Inflammatory macrophage (primary cell): ENCODE results near the gene NOS1AP.
"Not testable (repeated sequence)": the region's sequence is repeated elsewhere in the genome, so short reads cannot be mapped to it uniquely, and the experiment has no call there.

Source experiments
- DNase-seq, 2 donors: peaks; one replicate each; pipeline ENCODE4 v3.0.0-alpha.2; 2020 to 2022

NOS1AP gene

DNA sequence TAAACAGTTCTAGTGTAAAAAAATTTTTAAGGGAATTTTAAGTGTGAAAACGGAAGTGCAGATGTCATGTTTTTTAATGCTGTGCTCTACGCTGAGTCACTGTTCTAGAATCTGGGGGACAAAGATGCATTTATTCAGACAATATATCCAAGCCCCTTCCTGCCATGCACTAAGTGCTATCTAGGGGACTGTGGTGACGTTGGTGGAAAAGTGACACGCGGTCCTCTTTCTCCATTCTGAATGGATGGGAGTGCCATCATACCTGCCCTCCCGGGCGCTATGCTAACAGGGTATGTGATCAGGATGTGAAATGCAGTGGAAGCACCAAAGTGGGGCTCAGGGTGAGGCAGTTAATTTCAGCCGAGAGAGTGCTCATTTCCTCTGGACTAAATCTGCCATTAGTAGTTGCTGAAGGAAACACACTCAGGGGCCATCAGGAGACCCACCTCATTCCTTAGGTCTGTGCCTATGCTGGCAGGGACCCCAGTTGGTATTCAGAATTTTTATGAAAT, 318.6 kb downstream of the NOS1AP start:
- DNase-seq: no peak

GRCh38 chr1:162388615-162389014, 319.1 kb downstream of the NOS1AP start:
- no peak for DNase-seq

- DNase-seq: no peak
These were observed 319.7 kb downstream of the NOS1AP start for GRCh38 chr1:162389021-162389818.

DNA sequence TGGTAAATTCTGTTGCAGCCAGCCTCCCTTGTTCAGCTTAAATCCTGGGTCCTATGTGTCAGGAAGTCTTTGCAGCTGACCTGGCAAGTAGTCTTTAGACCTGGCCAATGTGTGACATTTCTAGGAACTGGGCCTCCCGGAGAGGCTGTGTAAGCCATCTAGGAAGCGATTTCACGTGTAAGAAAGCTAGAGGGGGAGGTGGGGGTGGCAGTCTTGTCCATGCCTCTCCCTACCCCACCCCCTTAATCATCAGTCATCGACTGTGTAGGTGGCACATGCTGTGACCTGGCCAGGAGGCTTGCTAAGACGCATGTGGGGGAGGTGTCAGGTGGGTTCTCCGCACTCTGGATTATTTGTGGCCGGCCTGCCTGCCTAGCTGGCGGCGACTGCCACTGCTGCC, 320.5 kb downstream of the NOS1AP start:
- DNase-seq: no peak

DNA sequence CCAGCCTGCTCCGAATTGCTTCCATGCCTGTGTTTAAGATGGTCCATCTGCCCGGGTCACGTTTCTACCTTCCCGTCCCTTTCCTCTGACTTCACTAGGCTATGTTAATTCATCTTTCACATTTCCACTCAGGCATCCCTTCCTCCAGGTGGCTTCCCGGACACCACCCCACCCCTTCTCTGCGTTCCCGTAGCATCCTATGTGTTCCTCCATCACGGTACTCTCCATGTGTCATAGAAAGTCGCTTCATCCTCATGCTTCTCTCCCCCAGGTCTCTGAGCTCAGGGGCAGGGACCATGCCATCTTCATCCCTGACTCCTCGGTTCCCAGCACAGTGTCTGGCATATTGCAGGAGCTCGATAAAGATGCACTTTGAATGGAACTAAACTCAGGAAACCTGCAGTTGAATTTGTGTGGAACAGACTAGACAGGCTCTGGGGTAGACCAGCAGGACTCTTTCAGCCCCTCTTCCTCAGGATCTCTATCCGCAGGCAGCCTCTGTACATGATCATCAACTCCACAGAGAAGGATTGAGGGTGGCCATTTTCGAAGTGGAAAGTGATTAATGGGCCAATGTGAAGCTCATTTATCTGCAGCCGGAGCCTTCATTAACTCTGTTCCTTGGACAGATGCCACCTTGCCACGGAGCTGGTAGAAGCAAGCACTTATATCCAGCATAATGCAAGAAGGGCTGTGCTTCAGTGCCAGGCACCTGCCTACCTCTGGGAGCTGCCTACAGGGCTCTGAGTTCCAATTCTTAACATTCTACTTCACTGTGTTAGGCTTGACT, 321.1 kb downstream of the NOS1AP start:
- no peak for DNase-seq

DNA sequence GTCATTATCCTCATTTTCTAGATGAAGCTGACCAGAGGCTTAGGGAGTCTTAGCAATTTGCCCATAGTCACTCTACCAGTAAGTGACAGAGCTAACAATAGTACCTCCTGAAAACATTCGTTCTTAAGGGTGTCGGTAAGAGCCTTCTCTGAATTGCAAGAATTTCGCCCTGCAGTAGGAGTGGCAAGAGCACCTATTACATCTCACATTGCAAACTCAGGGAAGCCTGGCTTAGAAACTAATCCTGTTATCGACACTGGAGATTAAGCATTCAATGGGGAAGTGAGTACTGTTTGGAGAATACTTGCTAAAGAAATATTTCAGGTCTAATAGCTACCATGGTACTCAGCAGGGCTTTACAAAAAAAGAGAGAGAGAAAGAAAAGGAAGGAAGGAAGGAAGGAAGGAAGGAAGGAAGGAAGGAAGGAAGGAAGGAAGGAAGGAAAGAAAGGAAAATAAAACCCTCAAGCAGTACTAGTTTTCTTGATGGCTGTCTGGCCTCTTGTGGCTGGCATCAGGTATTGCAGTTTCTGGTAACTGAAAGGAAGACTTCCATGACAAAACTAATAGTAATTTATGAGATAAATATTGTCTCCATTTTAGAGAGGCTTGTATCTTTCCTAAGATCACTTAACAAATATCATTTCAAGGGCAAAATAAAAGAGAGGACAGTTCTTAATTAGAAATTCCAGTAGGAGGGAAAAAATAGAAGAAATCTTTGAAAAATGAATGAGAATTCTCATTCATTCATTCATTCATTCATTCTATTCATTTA, 322.5 kb downstream of the NOS1AP start:
- DNase-seq: peak; percentile 42 to 43

DNA sequence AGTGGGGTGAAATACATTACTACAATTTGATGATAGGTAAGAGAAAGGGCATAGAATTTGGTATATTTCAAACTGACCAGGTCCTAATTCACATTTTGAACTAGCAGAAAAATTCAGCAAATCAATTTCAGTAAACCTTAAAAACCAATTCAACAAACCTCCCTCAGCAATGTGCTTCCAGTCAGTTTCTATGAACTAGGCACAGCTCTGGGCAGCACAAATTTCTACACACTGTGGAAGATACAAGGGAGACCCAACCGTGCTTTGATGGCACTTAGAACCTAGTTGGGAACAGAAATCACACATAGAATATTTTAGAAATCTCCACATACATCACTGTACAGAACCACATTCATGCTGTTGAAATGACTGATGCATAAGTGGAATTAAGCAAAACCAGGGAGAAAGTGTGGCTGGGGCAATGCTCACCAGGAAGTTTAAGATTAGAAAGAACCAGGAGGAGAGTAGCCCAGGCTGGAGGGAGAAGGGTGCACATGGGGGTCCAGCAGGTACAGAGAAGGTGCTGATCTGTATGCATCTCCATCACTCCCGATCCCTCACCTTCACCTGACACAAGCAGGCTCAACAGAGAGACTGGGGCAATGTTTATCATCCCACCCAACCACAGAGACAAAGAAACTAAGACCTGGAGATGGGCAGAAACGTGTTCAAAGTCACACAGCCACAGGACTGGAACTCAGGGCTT, 326.9 kb downstream of the NOS1AP start:
- DNase-seq: no peak

DNA sequence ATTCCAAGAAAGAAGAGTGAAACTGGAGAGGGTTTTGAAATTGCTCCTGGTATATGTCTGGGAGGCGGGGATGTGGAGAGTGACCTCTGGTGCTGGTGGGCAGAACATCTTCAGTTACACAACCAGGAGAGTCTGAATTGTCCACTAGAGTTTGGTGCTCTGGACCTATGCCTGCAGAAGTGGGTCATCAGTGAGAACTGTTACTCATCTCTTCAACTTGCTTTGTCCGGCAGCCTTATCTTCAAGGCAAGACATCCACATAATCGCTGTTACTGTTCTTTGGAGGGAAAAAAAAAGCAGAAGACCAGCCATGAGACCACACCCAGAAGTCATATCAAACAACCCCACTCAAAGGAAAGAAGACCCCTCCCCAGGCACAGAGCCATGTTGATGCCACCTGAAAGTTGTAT, 327.6 kb downstream of the NOS1AP start:
- DNase-seq: no peak

DNA sequence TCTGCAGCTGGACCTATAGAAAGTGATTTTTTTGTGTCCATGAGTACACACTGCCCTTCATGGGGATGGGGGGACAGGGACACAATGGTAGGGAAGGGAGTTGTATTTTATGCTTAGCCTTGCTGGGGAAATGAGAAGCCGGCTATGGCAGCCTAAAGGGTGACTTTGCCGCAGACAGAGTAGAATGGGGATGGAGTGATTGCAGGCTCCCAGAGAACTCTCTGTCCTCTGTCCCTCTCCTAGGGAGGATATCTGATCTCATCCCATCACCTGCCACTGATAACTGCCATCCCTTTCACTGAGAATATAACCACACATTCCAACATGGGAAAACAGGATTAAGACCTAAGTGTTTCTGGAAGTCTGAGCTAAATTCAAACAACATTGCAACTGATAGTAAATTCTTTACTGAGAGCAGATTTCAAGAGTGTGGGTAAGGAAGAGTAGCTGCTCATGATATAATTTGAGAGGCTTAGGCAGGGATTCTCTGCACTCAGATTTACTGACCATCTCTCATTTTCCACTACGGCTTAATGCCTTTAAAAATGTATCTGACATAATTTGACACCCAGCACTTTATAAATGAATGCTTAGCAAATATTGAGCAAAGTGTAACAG, 328.6 kb downstream of the NOS1AP start:
- DNase-seq: no peak

DNA sequence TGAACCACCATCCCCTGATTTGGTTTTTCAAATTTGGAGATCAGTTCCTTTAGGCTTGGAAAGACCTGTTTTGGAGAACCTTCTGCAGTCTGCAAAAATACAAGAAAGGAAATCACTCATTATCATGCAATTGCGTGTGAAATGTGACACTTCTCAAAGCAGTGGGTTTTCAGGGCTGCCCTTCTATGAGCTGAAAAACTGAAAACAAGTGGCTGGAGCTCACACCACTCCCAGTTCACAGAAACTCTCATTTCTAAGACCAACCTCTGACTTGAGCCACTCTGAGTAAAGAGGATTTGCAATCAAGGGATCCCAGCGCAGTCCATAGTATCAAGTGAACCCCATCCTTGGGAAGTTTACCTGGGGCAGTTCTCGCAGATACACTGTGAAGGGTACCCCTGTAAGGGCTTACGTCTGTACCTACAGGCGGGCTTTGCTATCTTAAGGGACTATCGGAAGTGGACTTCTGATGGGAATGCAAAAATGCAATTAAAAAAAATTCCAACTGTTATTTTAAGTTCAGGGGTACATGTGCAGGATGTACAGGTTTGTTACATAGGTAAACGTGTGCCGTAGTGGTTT, 329.6 kb downstream of the NOS1AP start:
- no peak for DNase-seq

DNA sequence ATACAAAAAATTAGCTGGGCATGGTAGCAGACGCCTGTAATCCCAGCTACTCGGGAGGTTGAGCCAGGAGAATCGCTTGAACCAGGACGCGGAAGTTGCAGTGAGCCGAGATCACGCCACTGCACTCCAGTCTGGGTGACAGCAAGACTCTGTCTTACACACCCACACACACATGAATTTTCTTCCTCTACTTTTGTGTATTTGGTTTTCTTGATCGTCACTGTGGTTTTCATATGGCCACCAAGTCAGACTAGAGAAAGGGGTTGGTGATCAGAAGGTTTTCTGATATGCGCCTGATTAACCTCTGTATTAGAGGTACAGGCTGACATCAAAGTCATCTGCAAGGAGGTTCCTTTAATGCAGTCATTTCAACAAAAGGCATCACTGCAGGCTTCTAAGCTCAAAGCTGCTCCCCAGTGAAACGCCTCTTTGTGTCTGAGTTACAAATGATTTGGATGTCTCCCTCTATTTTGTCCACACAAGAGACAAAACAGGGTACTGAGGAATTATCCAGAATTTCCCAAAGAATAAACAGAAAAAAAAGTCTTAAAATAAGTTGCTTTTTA, 331.4 kb downstream of the NOS1AP start:
- DNase-seq: peak in 1 of 2 donors; percentile 29

- peak; percentile 38 to 47 for DNase-seq
These were observed 335.2 kb downstream of the NOS1AP start for GRCh38 chr1:162404550-162405160.

GRCh38 chr1:162405800-162406199, 336.3 kb downstream of the NOS1AP start:
- no peak for DNase-seq

DNA sequence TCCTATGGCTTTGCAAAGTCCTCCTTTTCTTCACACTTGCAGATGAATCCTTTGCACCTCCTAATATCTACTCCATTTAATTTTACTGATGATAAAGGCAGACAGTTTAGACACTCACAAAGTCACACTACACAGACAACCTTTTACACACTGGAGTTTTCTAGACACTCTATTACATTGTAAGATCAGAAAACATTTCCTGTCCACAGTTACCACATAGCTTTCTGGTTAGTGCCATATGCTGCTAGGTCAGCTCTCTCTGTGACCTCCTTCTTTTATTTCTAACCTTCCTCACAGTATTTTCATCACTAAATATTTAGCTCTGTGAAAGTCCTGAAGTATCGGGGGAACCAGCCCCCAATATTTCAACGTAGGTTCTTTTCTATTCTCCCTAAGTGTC, 337.3 kb downstream of the NOS1AP start:
- no peak for DNase-seq

- no peak for DNase-seq
These were observed 338.0 kb downstream of the NOS1AP start for GRCh38 chr1:162407539-162407938.

DNA sequence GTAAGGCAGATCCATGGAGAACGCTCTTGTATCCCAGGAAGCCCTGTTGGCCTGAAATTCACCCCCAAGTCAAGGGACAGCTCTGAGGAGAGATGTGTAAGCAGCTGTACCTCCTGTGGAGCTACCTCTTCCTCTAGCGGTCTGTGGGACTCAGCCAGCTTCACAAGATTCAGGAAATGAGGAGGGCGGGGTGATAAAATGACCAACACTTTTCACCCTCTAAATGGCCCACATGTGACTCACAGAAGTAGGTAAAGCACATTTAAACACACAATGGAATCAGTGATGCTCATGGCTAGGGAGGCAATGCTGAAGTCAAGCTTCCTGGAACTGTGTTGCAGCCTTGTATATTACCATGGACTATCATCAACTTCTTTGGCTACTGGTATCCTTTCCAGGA, 342.5 kb downstream of the NOS1AP start, which contains the start of gene SH2D1B:
Gene SH2D1B (minus strand): TSS at position 135 of the 400 bp plus-strand sequence. CDS start 120 bp downstream, at position 15.
- no peak for DNase-seq

GRCh38 chr1:162416215-162416614, 346.7 kb downstream of the NOS1AP start:
- DNase-seq: no peak

DNA sequence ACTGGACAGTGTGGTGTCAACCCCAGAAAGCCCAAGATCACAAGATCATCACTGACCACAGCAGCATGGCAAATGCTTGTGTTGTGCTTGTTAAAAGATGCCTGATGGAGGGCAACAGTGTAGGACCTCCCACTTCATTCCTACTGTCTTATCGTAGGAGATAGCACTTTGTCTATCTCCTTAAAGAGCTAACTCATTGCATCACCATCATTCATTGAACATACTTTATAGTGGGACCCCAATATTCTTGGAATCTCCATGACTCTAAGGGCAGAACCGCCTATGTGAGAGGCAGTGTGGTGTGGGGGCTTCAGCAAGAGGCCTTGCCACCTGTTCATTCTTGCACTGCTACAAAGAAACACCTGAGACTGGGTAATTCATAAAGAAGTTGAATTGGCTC, 347.4 kb downstream of the NOS1AP start:
- DNase-seq: no peak

GRCh38 chr1:162417650-162418049, 348.2 kb downstream of the NOS1AP start:
- DNase-seq: no peak

DNA sequence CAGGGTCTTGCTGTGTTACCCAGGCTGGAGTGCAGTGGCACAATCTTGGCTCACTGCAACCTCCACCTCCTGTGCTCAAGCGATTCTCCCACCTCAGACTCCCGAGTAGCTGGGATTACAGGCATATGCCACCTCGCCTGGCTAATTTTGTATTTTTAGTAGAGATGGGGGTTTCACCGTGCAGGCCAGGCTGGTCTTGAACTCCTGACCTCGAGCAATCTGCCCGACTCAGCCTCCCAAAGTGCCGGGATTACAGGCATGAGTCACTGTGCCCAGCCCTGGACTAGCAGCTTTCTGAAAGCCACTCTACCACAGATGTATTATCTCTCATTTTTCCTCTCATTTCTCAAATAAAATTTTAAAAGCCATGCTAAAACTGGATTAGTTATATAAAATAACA, 349.1 kb downstream of the NOS1AP start:
- not testable (repeated sequence) for DNase-seq
